Embryonic facial prominence (tissue), 1 donor: ENCODE results near the gene TNFRSF19.

ENCODE experiments used
- DNase-seq: peaks from one replicate; pipeline ENCODE4 v3.0.0-alpha.2; 2016; ENCODE audit errors: extremely low spot score

TNFRSF19 gene

DNA sequence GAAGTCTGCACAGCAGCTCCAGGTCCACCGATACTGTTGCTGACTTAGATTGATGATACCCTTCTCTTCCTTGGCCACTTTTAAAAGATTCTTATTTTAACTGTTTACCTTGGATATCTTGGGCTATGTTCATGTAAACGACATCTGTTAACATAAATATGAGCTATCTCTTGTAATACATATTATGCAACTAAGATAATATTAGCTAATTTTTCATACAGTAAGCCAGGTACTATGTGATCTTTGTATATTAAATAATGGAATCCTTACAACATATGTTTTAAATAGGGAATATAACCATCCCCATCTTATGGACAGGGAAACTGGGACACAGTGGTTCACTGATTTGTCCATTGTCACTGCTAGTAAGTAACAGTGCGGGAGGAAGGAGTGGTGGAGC, 37.9 kb downstream of the TNFRSF19 start:
- DNase-seq = no peak

DNA sequence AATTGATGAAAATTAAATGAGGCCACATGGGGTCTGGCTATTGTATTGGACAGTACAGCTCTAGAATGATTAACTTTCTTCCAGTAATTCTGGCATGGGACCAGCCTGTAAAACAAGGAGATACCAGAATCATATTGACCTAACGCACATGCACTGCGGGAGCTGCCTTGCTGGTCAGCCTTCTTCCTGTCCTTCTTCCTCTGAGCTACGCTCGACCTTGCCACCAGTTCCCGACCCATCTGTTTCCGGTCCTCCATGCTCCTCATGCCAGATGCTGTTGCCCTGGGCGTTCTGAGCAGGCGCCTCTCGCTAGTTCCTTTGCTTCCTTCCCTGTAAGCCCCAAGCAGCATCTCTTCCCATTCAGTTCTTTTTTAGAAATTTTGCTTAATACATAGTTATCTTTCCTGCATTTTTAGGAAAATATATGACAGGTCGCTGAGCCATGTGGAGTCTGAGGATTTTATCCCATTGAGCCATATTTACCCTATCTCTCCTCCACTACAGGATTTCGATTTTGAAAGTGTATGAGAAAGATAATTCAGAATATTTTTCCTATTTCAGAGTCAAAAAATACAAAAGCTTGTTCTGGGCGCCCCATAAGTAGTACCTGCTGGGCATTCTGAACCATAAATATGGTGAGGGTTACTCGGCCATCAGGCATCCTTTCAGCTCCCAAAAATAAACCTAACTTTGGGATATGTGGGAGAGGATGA, 38.6 kb downstream of the TNFRSF19 start:
- DNase-seq = no peak

GRCh38 chr13:23609414-23609760, 39.2 kb downstream of the TNFRSF19 start:
- no peak for DNase-seq

DNA sequence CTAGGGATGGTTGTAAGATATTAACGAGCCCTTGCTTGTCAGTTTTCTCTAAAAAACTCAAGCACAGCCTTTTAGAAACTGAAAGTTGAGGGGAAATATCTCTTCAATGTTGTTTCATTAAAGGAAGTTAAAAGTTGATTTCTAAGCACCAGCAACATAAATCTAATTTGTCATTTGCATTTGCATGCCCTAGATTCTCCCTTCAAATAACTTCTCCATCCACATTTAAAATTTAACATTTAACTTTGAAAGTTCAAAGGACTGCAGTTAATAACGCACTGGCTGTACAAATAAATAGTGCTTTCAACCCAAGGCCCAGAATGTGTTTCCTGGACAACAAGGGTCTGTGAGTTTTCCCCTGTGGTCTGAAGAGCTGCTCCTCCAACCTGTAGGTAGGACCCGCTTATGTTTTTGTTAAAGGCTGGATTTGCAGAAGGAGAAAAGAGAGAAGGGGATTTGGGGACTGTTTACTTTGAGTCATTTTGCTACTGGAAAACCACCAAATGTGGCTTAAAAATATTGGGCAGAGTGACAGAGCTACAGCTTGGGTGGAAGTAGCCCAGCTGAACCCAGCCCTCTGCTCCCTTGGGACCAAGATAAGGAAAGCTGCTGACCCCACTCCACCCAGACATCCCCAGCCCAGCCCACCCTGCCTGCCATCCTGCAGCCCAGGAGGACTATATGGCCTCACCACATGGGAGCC, 39.8 kb downstream of the TNFRSF19 start:
- no peak for DNase-seq

- DNase-seq = no peak
These were observed 40.8 kb downstream of the TNFRSF19 start for GRCh38 chr13:23610966-23611491.

GRCh38 chr13:23612182-23612581, 42.0 kb downstream of the TNFRSF19 start:
- no peak for DNase-seq

DNA sequence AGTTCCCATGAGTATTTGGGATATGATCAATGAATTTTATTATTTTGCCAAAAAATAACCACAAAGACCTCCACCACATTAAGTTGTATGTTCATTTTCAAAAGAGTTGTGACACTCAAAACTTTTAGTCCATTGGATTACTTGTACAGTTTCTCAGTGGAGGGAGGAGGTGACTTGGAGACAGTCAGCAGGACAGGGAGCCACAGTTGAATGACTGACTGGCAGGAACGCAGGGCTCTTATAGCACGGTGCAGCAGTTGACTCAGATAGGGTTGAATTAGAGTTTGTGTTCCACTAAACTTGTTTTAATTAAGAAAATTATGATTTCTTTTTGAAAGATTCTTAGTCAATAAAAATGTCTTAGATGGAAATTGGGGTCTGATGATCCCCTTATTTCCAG, 42.5 kb downstream of the TNFRSF19 start:
- DNase-seq = no peak

GRCh38 chr13:23613596-23613995, 43.4 kb downstream of the TNFRSF19 start:
- no peak for DNase-seq

DNA sequence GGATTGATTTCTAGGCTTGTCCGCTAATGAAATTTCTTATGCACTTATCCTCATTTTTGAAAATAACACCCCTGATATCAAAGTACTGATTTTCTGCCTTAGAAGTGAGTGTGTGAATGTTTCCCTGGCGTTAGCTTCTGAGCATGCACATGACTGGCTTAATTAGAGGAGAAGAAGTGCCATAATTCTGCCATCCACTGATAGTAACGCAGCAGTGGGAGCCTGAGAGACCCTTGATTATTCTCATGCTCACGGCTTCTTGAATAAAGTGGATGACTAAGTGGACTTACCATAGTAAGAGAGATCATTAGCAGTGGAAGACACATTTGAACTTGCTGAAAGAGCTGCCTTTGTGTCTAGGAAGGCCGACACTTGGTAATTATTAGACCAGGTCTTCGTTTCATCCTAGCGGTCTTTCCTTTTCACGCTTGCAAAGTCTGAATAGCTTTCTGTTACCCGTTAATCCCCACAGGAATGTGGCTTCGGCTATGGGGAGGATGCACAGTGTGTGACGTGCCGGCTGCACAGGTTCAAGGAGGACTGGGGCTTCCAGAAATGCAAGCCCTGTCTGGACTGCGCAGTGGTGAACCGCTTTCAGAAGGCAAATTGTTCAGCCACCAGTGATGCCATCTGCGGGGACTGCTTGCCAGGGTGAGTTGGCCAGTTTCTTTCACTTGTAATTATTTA, 45.3 kb downstream of the TNFRSF19 start:
- no peak for DNase-seq

GRCh38 chr13:23616228-23616627, 46.0 kb downstream of the TNFRSF19 start:
- DNase-seq = no peak

- DNase-seq = no peak
These were observed 47.4 kb downstream of the TNFRSF19 start for GRCh38 chr13:23617551-23618024.

GRCh38 chr13:23618341-23618740, 48.1 kb downstream of the TNFRSF19 start:
- peak; percentile 42 for DNase-seq

DNA sequence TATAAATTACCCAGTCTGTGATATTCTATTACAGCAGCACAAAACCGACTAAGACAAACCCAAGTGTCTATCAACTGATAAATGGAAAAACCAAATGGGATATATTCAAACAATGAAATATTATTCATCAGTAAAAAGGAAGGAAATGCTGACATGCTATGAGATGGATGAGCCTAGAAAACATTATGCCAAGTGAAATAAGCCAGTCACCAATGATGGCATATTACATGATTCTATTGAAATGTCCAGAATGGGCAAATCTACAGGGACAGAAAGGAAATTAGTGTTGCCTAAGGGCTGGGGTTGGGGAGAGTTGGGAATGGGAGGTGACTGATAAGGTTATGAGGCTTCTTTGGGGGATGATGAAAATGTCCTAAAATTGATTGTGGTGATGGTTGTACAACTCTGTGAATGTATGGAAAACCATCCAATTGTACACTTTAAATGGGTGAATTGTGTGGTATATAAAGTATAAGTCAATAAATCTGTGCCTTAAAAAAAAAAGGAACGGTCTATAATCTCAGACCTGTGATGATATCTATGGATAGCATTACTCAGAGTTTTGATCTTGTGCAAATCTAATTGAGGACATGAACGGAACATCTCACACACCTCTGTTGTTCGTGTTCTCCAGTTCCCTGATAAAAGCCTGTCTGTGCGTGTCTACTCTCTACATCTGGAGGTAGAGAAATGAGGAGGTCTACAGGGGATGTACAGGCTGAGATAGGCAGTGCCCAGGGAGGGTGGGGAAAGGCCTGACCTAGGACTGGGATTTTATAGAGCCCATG, 49.0 kb downstream of the TNFRSF19 start:
- no peak for DNase-seq

GRCh38 chr13:23620211-23620610, 50.0 kb downstream of the TNFRSF19 start:
- DNase-seq = no peak

DNA sequence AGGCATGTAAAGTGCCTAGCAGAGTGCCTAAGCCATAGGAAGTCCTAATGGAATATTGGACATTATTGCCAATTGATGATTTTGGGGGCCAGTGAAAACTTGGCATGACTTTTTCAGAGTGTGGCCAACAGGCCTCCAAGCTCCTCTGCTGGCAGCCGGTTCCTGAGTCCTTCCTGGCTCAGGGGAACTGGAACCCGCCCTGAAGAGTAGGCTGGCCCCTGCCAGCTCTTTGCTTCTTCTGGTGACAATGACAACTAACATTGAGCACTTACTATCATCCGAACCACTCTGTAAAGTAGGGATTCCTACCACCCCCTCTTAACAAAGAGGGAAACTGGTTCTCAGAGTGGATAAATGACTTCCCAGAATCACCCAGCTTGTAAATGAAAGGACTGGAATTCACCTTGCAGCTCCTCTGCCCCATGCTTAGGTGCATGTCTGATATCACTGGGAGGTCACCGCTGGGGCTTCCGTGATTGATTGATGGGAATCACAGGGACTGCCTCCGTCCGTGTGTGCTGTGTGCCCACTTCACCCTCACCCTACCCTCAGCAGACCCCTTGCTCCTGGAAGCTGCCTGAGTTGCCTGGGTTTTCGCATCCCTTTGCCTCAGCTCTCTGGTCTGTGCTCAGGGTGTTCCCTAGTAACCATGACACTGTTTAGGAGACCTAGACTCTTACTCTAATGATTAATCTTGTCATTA, 50.6 kb downstream of the TNFRSF19 start:
- DNase-seq = no peak

GRCh38 chr13:23621316-23621645, 51.1 kb downstream of the TNFRSF19 start:
- no peak for DNase-seq

DNA sequence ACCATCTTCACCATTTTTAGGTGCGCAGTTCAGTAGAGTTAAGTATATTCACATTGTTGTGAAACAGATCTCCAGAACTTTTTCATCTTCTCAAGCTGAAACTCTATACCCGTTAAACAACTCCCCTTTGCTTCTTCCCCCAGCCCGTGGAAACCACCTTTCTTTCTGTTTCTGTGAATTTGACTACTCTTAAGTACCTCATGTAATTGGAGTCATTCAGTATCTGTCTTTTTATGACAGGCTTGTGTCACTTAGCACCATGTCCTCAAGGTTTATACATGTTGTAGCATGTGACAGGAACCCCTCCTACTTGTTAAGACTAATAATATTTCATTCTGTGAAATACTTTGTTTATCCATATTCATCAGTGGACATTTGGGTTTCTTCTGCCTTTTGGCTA, 52.8 kb downstream of the TNFRSF19 start:
- no peak for DNase-seq

- DNase-seq = no peak
These were observed 53.2 kb downstream of the TNFRSF19 start for GRCh38 chr13:23623394-23623793.

DNA sequence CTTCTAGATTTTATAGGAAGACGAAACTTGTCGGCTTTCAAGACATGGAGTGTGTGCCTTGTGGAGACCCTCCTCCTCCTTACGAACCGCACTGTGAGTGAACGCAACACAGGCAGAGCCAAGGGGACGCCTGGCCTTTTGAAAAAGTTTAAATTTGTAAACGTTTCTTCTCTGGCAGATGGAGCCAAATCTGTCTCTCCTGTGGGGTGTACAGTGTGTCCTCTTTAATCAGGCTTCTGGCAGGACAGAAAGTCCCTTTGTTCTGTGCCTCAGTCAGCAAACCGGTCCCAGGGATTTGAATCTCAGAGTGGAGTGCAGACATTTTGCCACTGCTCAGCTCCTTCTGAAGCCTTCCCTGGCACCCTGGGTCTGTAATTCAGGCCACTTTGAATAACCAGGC, 56.5 kb downstream of the TNFRSF19 start:
- DNase-seq = no peak

DNA sequence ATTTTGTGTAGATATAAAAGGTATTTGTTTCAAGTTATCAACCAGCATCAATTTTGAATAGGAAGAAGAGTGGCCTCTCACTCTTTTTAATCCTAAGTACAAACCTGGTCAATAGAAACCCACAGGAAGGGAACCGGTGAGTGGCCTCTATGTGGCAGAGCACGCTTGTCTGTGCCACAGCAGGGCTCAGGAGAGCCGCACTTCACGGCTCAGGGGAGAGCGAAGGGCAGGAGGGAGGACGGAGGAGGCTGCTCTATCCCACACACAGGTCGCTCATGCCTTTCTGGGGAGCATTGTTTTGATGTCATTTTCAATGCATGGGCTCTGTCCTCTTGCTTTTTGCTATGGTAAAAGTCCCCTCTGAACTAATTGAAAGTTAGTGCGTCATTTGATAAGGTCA, 57.2 kb downstream of the TNFRSF19 start:
- DNase-seq = no peak

DNA sequence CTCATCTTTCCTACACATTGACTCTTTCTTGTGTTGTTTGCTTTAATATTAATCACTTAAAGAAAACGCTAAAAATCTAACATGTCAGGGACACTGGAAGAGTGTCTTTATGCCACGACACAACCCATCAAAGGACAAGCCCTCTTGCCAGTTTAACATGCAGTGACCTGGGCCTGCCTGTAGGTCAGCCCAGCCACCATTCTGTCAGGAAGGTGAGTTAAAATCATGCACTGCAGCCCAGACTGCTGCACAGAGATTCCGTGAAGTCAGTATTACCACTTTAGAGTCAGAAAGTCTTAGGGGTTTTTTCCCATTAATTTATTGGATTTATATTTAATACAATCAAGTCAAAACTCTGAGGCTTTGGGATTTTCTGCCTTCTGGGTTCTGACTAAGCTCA, 58.0 kb downstream of the TNFRSF19 start:
- no peak for DNase-seq
